ENCODE data around the gene LTO1.

- TF ChIP-seq POLR2A (IDR thresholded peaks at IDR 0.05) (no peak), CTCF (IDR thresholded peaks at IDR 0.05) (no peak)
Observed at GRCh38 chr11:69617220-69617619, 57.9 kb downstream of the LTO1 start.

Measured in esophagus squamous epithelium (tissue), 4 donors.